GM21423 (cell line): ENCODE data around the gene LENG1.
"Not testable (repeated sequence)": the region's sequence is repeated elsewhere in the genome, so short reads cannot be mapped to it uniquely, and the experiment has no call there.

Experiments used
- ATAC-seq: cut with Tn5 transposase; IDR thresholded peaks from one replicate; pipeline ENCODE4 v1.9.1; 2021; ENCODE audit warnings: mild to moderate bottlenecking, moderate library complexity; ENCODE audit not compliant: unreplicated experiment

Gene LENG1

DNA sequence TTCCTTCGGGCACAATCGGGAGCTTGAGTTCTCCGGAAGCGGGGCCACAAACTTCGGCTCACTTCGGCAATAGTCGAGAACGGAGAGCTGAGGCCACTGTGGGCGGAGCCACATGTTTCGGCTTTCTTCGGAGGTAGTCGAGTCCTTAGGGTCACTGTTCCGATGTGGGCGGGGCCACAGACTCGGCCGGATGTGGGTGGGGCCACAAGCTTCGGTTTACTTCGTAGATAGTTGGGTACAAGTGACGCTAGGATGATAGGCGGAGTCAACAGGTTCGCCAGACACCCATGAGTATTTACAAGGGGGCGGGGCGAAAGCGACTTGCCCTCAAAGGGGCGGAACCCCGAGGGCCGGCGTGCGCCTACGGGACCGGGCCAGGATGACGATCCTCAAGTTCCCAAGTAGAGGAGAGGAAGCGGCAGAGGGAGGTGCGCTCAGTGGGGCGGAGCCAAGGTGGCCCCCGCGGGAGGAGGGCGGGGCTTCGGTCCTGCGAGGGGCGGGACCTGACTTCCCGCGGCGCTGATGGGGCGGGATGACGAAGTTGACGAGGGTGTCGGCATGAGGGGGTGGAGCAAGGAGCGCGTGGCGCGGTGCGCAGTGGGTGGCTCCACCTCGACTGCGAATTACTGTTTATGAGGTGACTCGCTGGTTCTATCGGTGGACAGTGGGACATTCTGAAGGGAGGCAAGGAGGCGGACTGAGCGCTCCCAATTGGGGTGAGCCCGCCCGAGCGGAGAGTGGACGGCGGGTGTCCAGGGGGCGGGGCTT, 30.4 kb upstream of the LENG1 start:
- ATAC-seq = peak; percentile 44

- peak; percentile 13 for ATAC-seq
Observed at GRCh38 chr19:54189145-54189734, 29.7 kb upstream of the LENG1 start, which contains the start of gene MBOAT7. Gene MBOAT7, minus strand, starts transcription at chr19:54189580. Its CDS starts 1,072 bp downstream, at chr19:54188508.

GRCh38 chr19:54188215-54188871, 28.8 kb upstream of the LENG1 start:
- no peak for ATAC-seq

GRCh38 chr19:54186934-54187381, 27.4 kb upstream of the LENG1 start:
- ATAC-seq = no peak

DNA sequence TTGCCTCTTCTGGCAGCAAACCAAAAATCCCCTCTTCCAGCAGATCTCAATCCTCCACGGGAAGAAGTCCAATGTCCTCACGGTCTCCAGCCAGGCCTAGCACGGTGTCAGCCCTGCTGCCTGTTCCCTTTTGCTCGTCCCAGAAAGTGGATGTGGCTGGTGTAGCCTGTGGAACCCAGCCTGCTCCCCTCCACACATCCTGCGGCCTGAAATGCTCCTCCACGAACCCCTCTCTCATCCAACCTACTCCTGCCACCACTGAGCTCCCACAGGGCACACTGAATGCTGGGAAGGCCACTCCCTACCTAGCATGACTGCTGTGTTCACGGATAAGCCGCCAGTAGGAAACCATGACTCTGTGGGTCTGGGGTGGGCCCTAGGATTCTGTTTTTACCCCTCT, 26.8 kb upstream of the LENG1 start:
- no peak for ATAC-seq

DNA sequence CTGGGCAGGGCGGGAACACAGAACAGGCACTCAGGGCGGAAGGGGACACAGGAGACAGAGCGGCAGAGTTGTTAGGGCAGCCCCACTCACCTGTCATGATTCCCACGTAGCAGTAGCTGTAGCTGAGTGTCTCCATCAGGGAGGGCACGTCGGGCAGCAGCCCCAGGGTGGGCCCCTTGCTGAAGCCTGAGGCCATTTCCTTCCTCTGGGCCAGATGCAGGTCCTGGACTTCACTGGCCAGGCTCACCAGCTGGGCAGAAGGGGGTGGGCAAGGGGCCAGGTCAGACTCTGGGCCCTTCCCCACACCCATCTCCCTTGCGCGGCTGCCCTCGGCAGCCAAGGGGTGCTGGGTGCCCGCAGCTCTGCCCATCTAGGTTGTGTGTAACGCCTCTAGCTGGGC, 23.9 kb upstream of the LENG1 start:
- no peak for ATAC-seq

GRCh38 chr19:54181894-54182293, 22.4 kb upstream of the LENG1 start:
- not testable (repeated sequence) for ATAC-seq

DNA sequence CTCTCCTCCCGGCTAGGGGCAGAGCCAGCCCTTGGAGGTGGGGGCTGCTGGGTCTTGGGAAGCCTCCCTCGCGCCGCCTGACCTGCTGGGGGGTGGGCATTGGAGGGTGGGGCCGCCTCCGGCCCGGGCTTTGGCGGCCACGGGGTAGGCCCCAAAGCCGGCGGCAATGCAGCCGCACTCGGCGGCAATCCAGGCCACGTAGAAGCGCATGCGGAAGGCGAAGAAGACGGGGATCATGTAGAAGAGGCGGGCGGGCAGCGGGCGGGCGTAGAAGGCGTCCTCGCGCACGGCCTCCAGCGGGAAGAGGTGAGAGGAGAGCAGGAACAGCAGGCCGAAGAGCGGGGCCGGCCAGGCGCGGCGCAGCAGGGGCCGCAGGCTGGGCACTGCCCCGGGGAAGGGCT, 21.2 kb upstream of the LENG1 start:
- no peak for ATAC-seq

- ATAC-seq = no peak
Observed at GRCh38 chr19:54179921-54180461, 20.5 kb upstream of the LENG1 start.

- no peak for ATAC-seq
Observed at GRCh38 chr19:54179262-54179852, 19.8 kb upstream of the LENG1 start.

GRCh38 chr19:54178581-54179261, 19.2 kb upstream of the LENG1 start:
- ATAC-seq = no peak

GRCh38 chr19:54173951-54174834, 14.7 kb upstream of the LENG1 start:
- no peak for ATAC-seq

GRCh38 chr19:54173359-54173699, 13.8 kb upstream of the LENG1 start:
- ATAC-seq = no peak

GRCh38 chr19:54172471-54173358, 13.2 kb upstream of the LENG1 start, which contains the start of gene TMC4:
Gene TMC4, minus strand, starts transcription at chr19:54173160. Its CDS starts 43 bp downstream, at chr19:54173117.
- ATAC-seq = no peak

GRCh38 chr19:54171736-54172431, 12.4 kb upstream of the LENG1 start:
- not testable (repeated sequence) for ATAC-seq

DNA sequence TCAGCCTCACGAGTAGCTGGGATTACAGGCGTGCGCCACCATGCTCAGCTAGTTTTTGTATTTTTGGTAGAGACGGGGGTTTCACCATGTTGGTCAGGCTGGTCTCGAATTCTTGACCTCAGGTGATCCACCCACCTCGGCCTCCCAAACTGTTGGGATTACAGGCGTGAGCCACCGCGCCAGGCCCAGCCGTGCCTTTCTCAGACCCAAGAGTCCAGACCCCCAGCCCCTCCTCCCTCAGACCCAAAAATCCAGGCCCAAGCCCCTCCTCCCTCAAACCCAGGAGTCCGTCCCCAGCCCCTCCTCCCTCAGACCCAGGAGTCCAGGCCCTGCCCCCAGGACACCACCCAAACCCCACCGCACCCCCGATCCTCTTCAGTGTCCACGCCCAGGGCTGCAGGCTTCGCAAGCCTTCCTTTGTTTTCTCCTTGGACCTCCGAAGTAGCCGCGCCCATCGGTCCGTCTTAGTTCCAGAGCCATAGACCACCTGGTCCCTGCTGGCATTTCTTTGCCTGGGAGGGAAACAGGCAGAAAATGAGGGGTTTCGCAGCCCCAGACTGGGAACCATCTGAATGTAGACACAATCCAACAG, 9.7 kb upstream of the LENG1 start:
- no peak for ATAC-seq

- no peak for ATAC-seq
Observed at GRCh38 chr19:54168174-54168917, 8.8 kb upstream of the LENG1 start.
